CD4-positive, alpha-beta T cell (primary cell): ENCODE results near the gene SIDT1. TPM values are rescaled to one million over a fixed set of nuclear protein-coding genes. Genes with fewer than 3 reads are reported as not detected.

Experiments
- ATAC-seq: fragments of 200-7000 bp; cut with Tn5 transposase; one replicate; pipeline ENCODE4 v1.10.0; 2022; ENCODE audit warnings: mild to moderate bottlenecking; ENCODE audit not compliant: poor library complexity
- CTCF ChIA-PET: fragments of 350-600 bp; sonication (Branson Sonifier 250); formaldehyde crosslinking; loops from one replicate; lab custom pipeline; 2021; ENCODE audit warnings: antibody characterized with exemption, inconsistent platforms; lab: Charles Lee
- POLR2A ChIA-PET: fragments of 350-600 bp; sonication (Branson Sonifier 250); formaldehyde crosslinking; loops from one replicate; lab custom pipeline; 2021; ENCODE audit warnings: antibody characterized with exemption, inconsistent platforms; lab: Charles Lee
- DNase-seq, 14 experiments: peaks; one replicate each; pipeline ENCODE4 v3.0.0-alpha.2; 2013 to 2020; ENCODE audit warnings: mixed read lengths in 2 of 14
- H3K27ac ChIP-seq, 2 donors: one replicate each; pipeline versions ENCODE4 v1.5.1 to v1.7.0; 2013; ENCODE audit warnings: low read length in 2 of 2, low read depth in 1 of 2, mild to moderate bottlenecking in 1 of 2
- H3K27me3 ChIP-seq, 2 experiments: 1 replicate in 1 of 2; 2 replicates in 1 of 2; pipeline versions ENCODE4 v1.6.1 to v1.7.0; 2013; ENCODE audit warnings: low read length in 2 of 2, control low read depth in 1 of 2, mild to moderate bottlenecking in 1 of 2, moderate library complexity in 1 of 2; ENCODE audit not compliant: insufficient read depth in 2 of 2, control insufficient read depth in 1 of 2
- H3K36me3 ChIP-seq: one replicate; pipeline ENCODE4 v1.6.1; 2013; ENCODE audit warnings: low read length, control low read depth; ENCODE audit not compliant: insufficient read depth
- H3K4me1 ChIP-seq: one replicate; pipeline ENCODE4 v1.6.1; 2013; ENCODE audit warnings: low read length, control low read depth; ENCODE audit not compliant: insufficient read depth
- H3K4me3 ChIP-seq: one replicate; pipeline ENCODE4 v1.5.1; 2013; ENCODE audit warnings: mild to moderate bottlenecking, low read length, moderate library complexity
- H3K9me3 ChIP-seq, 2 experiments: 1 replicate in 1 of 2; 2 replicates in 1 of 2; pipeline versions ENCODE4 v1.6.1 to v1.7.0; 2013; ENCODE audit warnings: low read length in 2 of 2, mild to moderate bottlenecking in 2 of 2, control low read depth in 1 of 2, moderate library complexity in 1 of 2; ENCODE audit not compliant: control insufficient read depth in 1 of 2, insufficient read depth in 1 of 2
- H3K27ac Mint-ChIP-seq: one replicate; pipeline ENCODE4 v1.8.0; 2020; ENCODE audit warnings: mixed read lengths
- H3K27me3 Mint-ChIP-seq: one replicate; pipeline ENCODE4 v1.8.0; 2021; ENCODE audit warnings: mixed read lengths
- H3K36me3 Mint-ChIP-seq: one replicate; pipeline ENCODE4 v1.8.0; 2021; ENCODE audit warnings: low read depth, mixed read lengths
- H3K4me1 Mint-ChIP-seq: one replicate; pipeline ENCODE4 v1.8.0; 2021; ENCODE audit warnings: low read depth, mixed read lengths
- H3K4me3 Mint-ChIP-seq: one replicate; pipeline ENCODE4 v1.8.0; 2020; ENCODE audit warnings: mild to moderate bottlenecking, mixed read lengths
- H3K9me3 Mint-ChIP-seq: one replicate; pipeline ENCODE4 v1.8.0; 2020; ENCODE audit warnings: mixed read lengths
- CTCF ChIP-seq: fragments of 200-600 bp; IDR thresholded peaks from one replicate; pipeline ENCODE4 v1.8.0; 2022; ENCODE audit warnings: antibody characterized with exemption, mild to moderate bottlenecking
- intact Hi-C, 2 experiments: fragments of 100-400 bp; cut with DNase I in 1 of 2; cut with micrococcal nuclease in 1 of 2; formaldehyde crosslinking; loops; one replicate each; pipeline versions ENCODE4 v1.15.1 to v1.9.0; 2023 to 2025; cut with DNase I, micrococcal nuclease
- total RNA-seq, 174 experiments: library from RNA in 2 of 174; stranded (reverse) in 2 of 174; gene quantifications; one replicate each; pipeline ENCODE4 v1.2.3 and lab custom pipeline; 2021 to 2026

Gene SIDT1
- total RNA-seq, 2 experiments from 2014 or later, result 28.8 to 37.3 TPM

GRCh38 chr3:113521981-113522380 is 10.4 kb upstream of the SIDT1 start:
- ATAC-seq (no peak), DNase-seq (no peak)
- Histone ChIP-seq H3K4me1 (no peaks in the 10 kb centered on the region), H3K36me3 (no peaks in the 10 kb centered on the region), H3K4me3 (no peak overlapping the region), H3K27ac (no peak overlapping the region), H3K27me3 (no peaks in the 10 kb centered on the region), H3K9me3 (no peaks in the 10 kb centered on the region)
- TF ChIP-seq CTCF, result no peak
- intact Hi-C loops, result no loop called here
- Mint-ChIP-seq H3K27ac (no peak overlapping the region), H3K9me3 (no peaks in the 10 kb centered on the region), H3K36me3 (no peaks in the 10 kb centered on the region), H3K4me3 (no peak overlapping the region), H3K4me1 (no peaks in the 10 kb centered on the region), H3K27me3 (peaks cover 25% of the 10 kb centered on the region)
- POLR2A ChIA-PET, result no interaction called here
- CTCF ChIA-PET, result no interaction called here

GRCh38 chr3:113523241-113523640 is 9.1 kb upstream of the SIDT1 start:
- ChIA-PET CTCF (no interaction called here), POLR2A (no interaction called here)
- Histone ChIP-seq H3K27ac (no peak overlapping the region), H3K27me3 (no peaks in the 10 kb centered on the region), H3K9me3 (no peaks in the 10 kb centered on the region), H3K4me1 (no peaks in the 10 kb centered on the region), H3K4me3 (no peak overlapping the region), H3K36me3 (no peaks in the 10 kb centered on the region)
- Mint-ChIP-seq H3K4me3 (no peak overlapping the region), H3K27ac (no peak overlapping the region), H3K9me3 (no peaks in the 10 kb centered on the region), H3K36me3 (no peaks in the 10 kb centered on the region), H3K4me1 (peaks cover 4% of the 10 kb centered on the region), H3K27me3 (peaks cover 20% of the 10 kb centered on the region)
- ATAC-seq, result no peak
- no peak for TF ChIP-seq CTCF
- intact Hi-C loops, result no loop called here
- DNase-seq, result no peak

- Histone ChIP-seq H3K27ac (peak overlapping the region; percentile 89 to 94), H3K4me3 (peak overlapping the region; percentile 86), H3K4me1 (peaks cover 38% of the 10 kb centered on the region), H3K27me3 (no peaks in the 10 kb centered on the region), H3K36me3 (peaks cover 12% of the 10 kb centered on the region), H3K9me3 (no peaks in the 10 kb centered on the region)
- TF ChIP-seq CTCF, result no peak
- Mint-ChIP-seq H3K9me3 (no peaks in the 10 kb centered on the region), H3K4me1 (peaks cover 77% of the 10 kb centered on the region), H3K36me3 (peaks cover 53% of the 10 kb centered on the region), H3K27ac (peak overlapping the region; percentile 98), H3K4me3 (peak overlapping the region; percentile 98), H3K27me3 (no peaks in the 10 kb centered on the region)
- peak; percentile 32 for ATAC-seq
- intact Hi-C loops, result loop anchor here (1.0 to 10.0 kb wide), 6 partner anchors 18 to 522 kb away; partner anchors contain the start of genes CCDC191 (in 1 of the 2), QTRT2 (in 1 of the 2), SPICE1 (in 1 of the 2) and USF3 (in 1 of the 2)
- CTCF ChIA-PET, result interaction anchor here (1.4 to 1.9 kb wide), 2 partner anchors 18 to 45 kb away, joined by 4 to 5 read pairs; partner anchors contain the start of gene SPICE1
- DNase-seq, result peak in 12 of 14 experiments; percentile 20 to 77 (median 40)
- POLR2A ChIA-PET, result interaction anchor here (0.9 to 1.9 kb wide), 4 partner anchors 18 to 213 kb away, joined by 3 to 77 read pairs (median 8); partner anchors contain the start of genes ATP6V1A, NAA50 and SPICE1
These were observed 561 bp downstream of the SIDT1 start for GRCh38 chr3:113532698-113533533.
